Endodermal cell (in vitro differentiated cells): ENCODE measurements around the gene BRSK1. TPM values are rescaled to one million over a fixed set of nuclear protein-coding genes. Genes with fewer than 3 reads are reported as not detected.

Experiments used
- DNase-seq: peaks from one replicate; pipeline ENCODE4 v3.0.0-alpha.2; 2017
- H3K27ac ChIP-seq: 2 replicates; pipeline ENCODE4 v1.5.1; 2013; ENCODE audit warnings: mild to moderate bottlenecking, low read depth, low read length, moderate library complexity
- H3K27me3 ChIP-seq: 2 replicates; pipeline ENCODE4 v1.6.1; 2013; ENCODE audit warnings: mild to moderate bottlenecking, low read length, moderate library complexity; ENCODE audit not compliant: insufficient read depth, control insufficient read depth, poor library complexity, severe bottlenecking
- H3K36me3 ChIP-seq: 2 replicates; pipeline ENCODE4 v1.7.0; 2013; ENCODE audit warnings: mild to moderate bottlenecking, low read length, moderate library complexity; ENCODE audit not compliant: control insufficient read depth, insufficient read depth
- H3K4me1 ChIP-seq: one replicate; pipeline ENCODE4 v1.7.0; 2013; ENCODE audit warnings: low read length; ENCODE audit not compliant: control insufficient read depth, insufficient read depth
- H3K4me3 ChIP-seq: 2 replicates; pipeline ENCODE4 v1.5.1; 2013; ENCODE audit warnings: mild to moderate bottlenecking, low read length, moderate library complexity
- H3K9ac ChIP-seq: 2 replicates; pipeline ENCODE4 v1.6.1; 2013; ENCODE audit warnings: mild to moderate bottlenecking, low read length, moderate library complexity; ENCODE audit not compliant: poor library complexity, severe bottlenecking; ENCODE audit errors: extremely low read depth
- H3K9me3 ChIP-seq: 2 replicates; pipeline ENCODE4 v1.6.1; 2013; ENCODE audit warnings: mild to moderate bottlenecking, low read length, moderate library complexity; ENCODE audit not compliant: control insufficient read depth
- H3K27ac Mint-ChIP-seq: 2 replicates; pipeline ENCODE4 v1.8.0; 2020; ENCODE audit warnings: mixed read lengths
- H3K27me3 Mint-ChIP-seq: 2 replicates; pipeline ENCODE4 v1.8.0; 2021; ENCODE audit warnings: mild to moderate bottlenecking, mixed read lengths; ENCODE audit not compliant: insufficient read depth
- H3K36me3 Mint-ChIP-seq: 2 replicates; pipeline ENCODE4 v1.8.0; 2020; ENCODE audit warnings: low read depth, mixed read lengths
- H3K4me1 Mint-ChIP-seq: 2 replicates; pipeline ENCODE4 v1.8.0; 2020; ENCODE audit warnings: mixed read lengths
- H3K4me3 Mint-ChIP-seq: 2 replicates; pipeline ENCODE4 v1.8.0; 2020; ENCODE audit warnings: mild to moderate bottlenecking, moderate library complexity, mixed read lengths
- H3K9me3 Mint-ChIP-seq: 2 replicates; pipeline ENCODE4 v1.8.0; 2020; ENCODE audit warnings: mild to moderate bottlenecking, mixed read lengths
- CTCF ChIP-seq: fragments of 200-600 bp; sonication (generic); conservative IDR thresholded peaks from 2 replicates; pipeline ENCODE4 v1.5.0; 2021; ENCODE audit warnings: antibody characterized with exemption, mild to moderate bottlenecking
- WGBS, 2 experiments: methylation state at CpG; one replicate each; pipeline versions ENCODE4 v1.1.5 to v1.1.7; 2013; ENCODE audit warnings: missing lambda C conversion rate in 2 of 2, mixed read lengths in 1 of 2; ENCODE audit not compliant: insufficient coverage in 1 of 2, insufficient read length in 1 of 2; 5-methylcytosine and 5-hydroxymethylcytosine counted together
- total RNA-seq, 2 donors: library from RNA; stranded (reverse); fragmentation: NEBNext Ultra II Directional in 1 of 2; extraction: Animal tissue kit (Norgen Biotek cat#: 25700) in 1 of 2; gene quantifications; 2 replicates in 1 of 2; 3 replicates in 1 of 2; pipeline ENCODE4 v1.2.1, GENCODE V29; 2021

Gene BRSK1
- total RNA-seq, 2 donors from 2014 or later = 75.9 to 91.4 TPM

DNA sequence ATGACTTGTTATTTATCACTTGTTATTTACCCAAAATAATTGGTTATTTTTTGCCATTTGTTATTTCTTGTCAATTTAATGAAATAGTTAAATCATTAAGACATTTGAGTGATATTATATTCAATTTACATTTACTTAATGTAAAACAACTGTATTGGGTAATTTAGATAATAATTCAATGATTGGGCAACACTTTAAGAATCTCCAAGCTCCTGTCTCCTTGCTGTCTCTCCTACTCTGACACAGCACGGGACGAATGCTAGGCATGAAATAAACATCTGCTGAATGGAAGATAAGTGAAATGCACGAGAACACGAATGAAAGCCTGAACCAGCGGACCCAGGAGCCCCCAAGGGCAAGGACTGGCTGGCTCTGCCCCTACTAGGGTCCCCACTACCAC is 19.3 kb upstream of the BRSK1 start:
- no peak overlapping the region for H3K4me3 ChIP-seq
- WGBS, 2 experiments = 94 to 100% methylated on average over 2 to 5 of the region's 5 CpGs
- peaks cover 13% of the 10 kb centered on the region for H3K9me3 ChIP-seq
- Mint-ChIP-seq H3K27ac (no peak overlapping the region), H3K9me3 (peaks cover 10% of the 10 kb centered on the region), H3K4me1 (peaks cover under 1% of the 10 kb centered on the region), H3K36me3 (peaks cover 28% of the 10 kb centered on the region), H3K4me3 (no peak overlapping the region), H3K27me3 (no peaks in the 10 kb centered on the region)
- no peak overlapping the region for H3K9ac ChIP-seq
- no peaks in the 10 kb centered on the region for H3K4me1 ChIP-seq
- H3K36me3 ChIP-seq = peaks cover 3% of the 10 kb centered on the region
- no peak for DNase-seq
- H3K27ac ChIP-seq = no peak overlapping the region
- TF ChIP-seq CTCF = no peak
- no peaks in the 10 kb centered on the region for H3K27me3 ChIP-seq

DNA sequence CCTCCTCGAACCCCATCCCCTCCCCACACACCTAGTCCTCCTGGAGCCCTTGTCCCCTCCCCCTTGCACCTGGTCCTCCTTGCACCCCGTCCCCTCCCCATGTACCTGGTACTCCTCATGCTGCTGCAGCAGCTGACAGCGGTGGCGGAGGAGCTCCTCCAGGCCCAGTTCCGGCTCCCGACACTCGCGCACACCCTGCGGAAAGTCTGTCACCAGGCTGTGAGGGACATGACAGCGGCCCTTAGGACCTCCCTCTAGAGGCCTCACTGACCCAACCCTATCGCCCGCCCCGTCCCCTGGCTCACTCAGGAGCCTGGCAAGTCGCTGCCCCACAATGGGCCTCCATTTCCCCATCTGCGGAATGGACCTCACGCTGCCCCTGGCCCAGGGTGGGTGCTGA is 18.6 kb upstream of the BRSK1 start:
- peaks cover 2% of the 10 kb centered on the region for H3K4me1 Mint-ChIP-seq
- H3K27ac ChIP-seq = no peak overlapping the region
- 90 to 93% methylated on average over 3 to 16 of the region's 16 CpGs for WGBS, 2 experiments
- H3K9me3 Mint-ChIP-seq = peaks cover 10% of the 10 kb centered on the region
- no peaks in the 10 kb centered on the region for H3K4me1 ChIP-seq
- no peak overlapping the region for H3K9ac ChIP-seq
- H3K4me3 ChIP-seq = no peak overlapping the region
- peaks cover 13% of the 10 kb centered on the region for H3K9me3 ChIP-seq
- H3K36me3 Mint-ChIP-seq = peaks cover 34% of the 10 kb centered on the region
- TF ChIP-seq CTCF = no peak
- no peaks in the 10 kb centered on the region for H3K27me3 Mint-ChIP-seq
- H3K27ac Mint-ChIP-seq = no peak overlapping the region
- no peaks in the 10 kb centered on the region for H3K27me3 ChIP-seq
- peaks cover 3% of the 10 kb centered on the region for H3K36me3 ChIP-seq
- no peak for DNase-seq
- no peak overlapping the region for H3K4me3 Mint-ChIP-seq

GRCh38 chr19:55265723-55266386 is 17.9 kb upstream of the BRSK1 start:
- H3K27me3 ChIP-seq = no peaks in the 10 kb centered on the region
- no peak overlapping the region for H3K9ac ChIP-seq
- Mint-ChIP-seq H3K4me3 (no peak overlapping the region), H3K27ac (no peak overlapping the region), H3K9me3 (peaks cover 10% of the 10 kb centered on the region), H3K4me1 (peaks cover 9% of the 10 kb centered on the region), H3K27me3 (no peaks in the 10 kb centered on the region), H3K36me3 (peaks cover 35% of the 10 kb centered on the region)
- H3K9me3 ChIP-seq = peaks cover 13% of the 10 kb centered on the region
- H3K36me3 ChIP-seq = peaks cover 3% of the 10 kb centered on the region
- H3K4me3 ChIP-seq = no peak overlapping the region
- no peak overlapping the region for H3K27ac ChIP-seq
- no peak for TF ChIP-seq CTCF
- WGBS, 2 experiments = 92 to 95% methylated on average over 5 to 11 of the region's 12 CpGs
- no peaks in the 10 kb centered on the region for H3K4me1 ChIP-seq
- DNase-seq = no peak
